ENCODE results near the gene YBX2. TPM values are rescaled to one million over a fixed set of nuclear protein-coding genes. Genes with fewer than 3 reads are reported as not detected.

The YBX2 gene
- total RNA-seq, 1 donor from 2014 or later: 0.33 TPM

Other genes with a start within 250 kb of the YBX2 start
- gene CLEC10A, start 214.4 kb downstream of the YBX2 start, total RNA-seq: not detected in 2 replicates
- not detected in 2 replicates for gene ASGR2, start 179.8 kb downstream of the YBX2 start, total RNA-seq
- gene ASGR1, start 115.3 kb downstream of the YBX2 start, total RNA-seq: 1.8 and 1.9 TPM in 2 replicates
- gene DLG4, start 74.8 kb downstream of the YBX2 start, total RNA-seq: 12.4 and 14.0 TPM in 2 replicates
- gene ACADVL, start 74.7 kb downstream of the YBX2 start, total RNA-seq: 244 and 267 TPM in 2 replicates
- 71.1 and 77.7 TPM in 2 replicates for gene DVL2, start 60.1 kb downstream of the YBX2 start, total RNA-seq
- gene PHF23, start 55.2 kb downstream of the YBX2 start, total RNA-seq: 46.2 and 51.7 TPM in 2 replicates
- gene GABARAP, start 52.2 kb downstream of the YBX2 start, total RNA-seq: 124 and 126 TPM in 2 replicates
- 188 and 190 TPM in 2 replicates for gene CTDNEP1, start 42.9 kb downstream of the YBX2 start, total RNA-seq
- 74.3 and 76.8 TPM in 2 replicates for gene ELP5, start 42.4 kb downstream of the YBX2 start, total RNA-seq
- gene CLDN7, start 32.2 kb downstream of the YBX2 start, total RNA-seq: 0.31 and 0.40 TPM in 2 replicates
- gene SLC2A4, start 12.9 kb downstream of the YBX2 start, total RNA-seq: 0.17 and 0.37 TPM in 2 replicates
- gene EIF5A, start 13.0 kb upstream of the YBX2 start, total RNA-seq: 1,303 and 1,327 TPM in 2 replicates
- 51.5 and 56.2 TPM in 2 replicates for gene GPS2, start 20.7 kb upstream of the YBX2 start, total RNA-seq
- 59.3 and 59.6 TPM in 2 replicates for gene NEURL4, start 34.7 kb upstream of the YBX2 start, total RNA-seq
- gene ACAP1, start 41.9 kb upstream of the YBX2 start, total RNA-seq: 262 and 275 TPM in 2 replicates
- gene KCTD11, start 57.5 kb upstream of the YBX2 start, total RNA-seq: 7.0 and 7.6 TPM in 2 replicates
- not detected in 2 replicates for gene TMEM95, start 60.5 kb upstream of the YBX2 start, total RNA-seq
- gene TNK1, start 86.5 kb upstream of the YBX2 start, total RNA-seq: 5.3 and 5.5 TPM in 2 replicates
- 75.5 and 79.8 TPM in 2 replicates for gene PLSCR3, start 99.9 kb upstream of the YBX2 start, total RNA-seq
- 47.4 and 59.3 TPM in 2 replicates for gene TMEM256, start 109.5 kb upstream of the YBX2 start, total RNA-seq
- 2.9 and 3.0 TPM in 2 replicates for gene NLGN2, start 113.2 kb upstream of the YBX2 start, total RNA-seq
- not detected in 2 replicates for gene SPEM1, start 125.7 kb upstream of the YBX2 start, total RNA-seq
- not detected in 2 replicates for gene SPEM2, start 131.0 kb upstream of the YBX2 start, total RNA-seq
- gene SPEM3, start 134.2 kb upstream of the YBX2 start, total RNA-seq: not detected in 2 replicates
- 12.8 and 12.9 TPM in 2 replicates for gene TMEM102, start 140.8 kb upstream of the YBX2 start, total RNA-seq
- 9.4 and 9.5 TPM in 2 replicates for gene FGF11, start 144.9 kb upstream of the YBX2 start, total RNA-seq
- gene CHRNB1, start 150.4 kb upstream of the YBX2 start, total RNA-seq: 6.1 and 7.2 TPM in 2 replicates
- gene ZBTB4, start 185.0 kb upstream of the YBX2 start, total RNA-seq: 16.0 and 16.1 TPM in 2 replicates
- gene SLC35G6, start 186.8 kb upstream of the YBX2 start, total RNA-seq: not detected in 2 replicates
- gene POLR2A, start 189.7 kb upstream of the YBX2 start, total RNA-seq: 226 and 230 TPM in 2 replicates